ENCODE results near the gene YWHAH. TPM values are rescaled to one million over a fixed set of nuclear protein-coding genes. Genes with fewer than 3 reads are reported as not detected.
A peak's percentile ranks its signal among the peaks of the same experiment; 100 is the strongest.

YWHAH gene
- total RNA-seq, 6 experiments from 2014 or later = 127 to 194 (median 184) TPM

DNA sequence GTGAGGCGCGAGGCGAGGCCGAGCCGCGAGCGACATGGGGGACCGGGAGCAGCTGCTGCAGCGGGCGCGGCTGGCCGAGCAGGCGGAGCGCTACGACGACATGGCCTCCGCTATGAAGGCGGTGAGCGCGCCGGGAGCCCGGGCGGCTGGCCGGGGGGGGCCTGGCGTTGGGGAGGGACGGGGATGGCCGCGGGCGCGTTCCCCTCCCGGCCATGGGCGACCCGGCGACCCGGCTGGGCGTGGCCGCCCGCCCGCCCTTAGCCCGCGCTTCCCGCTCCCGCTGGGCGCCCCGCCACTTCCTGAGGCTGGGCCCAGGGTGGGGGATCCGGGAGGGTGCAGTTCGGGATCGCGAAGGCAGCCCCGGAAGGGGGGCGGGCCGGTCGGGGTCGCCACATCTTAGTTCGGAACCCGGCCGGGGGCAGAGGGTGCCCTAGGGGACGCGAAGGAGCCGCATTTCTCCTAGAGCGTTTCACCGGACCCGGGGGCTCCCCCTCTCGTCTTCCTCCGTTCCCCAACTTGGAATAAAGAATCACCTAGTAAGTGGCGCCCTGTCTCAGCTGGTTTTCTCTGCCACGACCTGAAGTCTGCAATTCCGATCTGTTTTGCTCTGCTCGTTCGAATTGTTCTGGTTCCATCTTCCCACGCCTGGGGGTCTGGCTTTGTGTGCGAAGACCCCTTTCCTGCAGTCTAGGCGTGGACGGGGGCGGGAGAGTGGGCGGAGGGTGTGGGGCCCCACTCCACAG, 536 bp downstream of the YWHAH start:
- Mint-ChIP-seq H3K27ac (no peak overlapping the region), H3K4me3 (peak overlapping the region; percentile 89; the same call in 1 of the 2 replicates), H3K36me3 (ENCODE audit: low read depth) (peaks cover 13% of the 10 kb centered on the region; the same call in 1 of the 2 replicates), H3K27me3 (ENCODE audit: insufficient read depth) (no peaks in the 10 kb centered on the region; the same call in none of the 2 replicates), H3K9me3 (no peaks in the 10 kb centered on the region), H3K4me1 (ENCODE audit: low read depth) (peaks cover 20% of the 10 kb centered on the region)
- TF ChIP-seq CTCF (IDR thresholded peaks at IDR 0.05) = 0 out of 2 replicates have a peak, but pooled peaks have one; percentile 12
- DNase-seq = no peak

- H3K27me3 Mint-ChIP-seq (ENCODE audit: insufficient read depth) = no peaks in the 10 kb centered on the region; the same call in none of the 2 replicates
- H3K4me3 Mint-ChIP-seq = no peak overlapping the region
- peaks cover 25% of the 10 kb centered on the region for H3K4me1 Mint-ChIP-seq (ENCODE audit: low read depth)
- TF ChIP-seq CTCF (IDR thresholded peaks at IDR 0.05) = no peak
- no peak overlapping the region for H3K27ac Mint-ChIP-seq
- DNase-seq = no peak
- no peaks in the 10 kb centered on the region for H3K9me3 Mint-ChIP-seq
- peaks cover 14% of the 10 kb centered on the region; the same call in 1 of the 2 replicates for H3K36me3 Mint-ChIP-seq (ENCODE audit: low read depth)
Measured at GRCh38 chr22:31945443-31945855, 1.1 kb downstream of the YWHAH start.

- peaks cover 14% of the 10 kb centered on the region; the same call in 1 of the 2 replicates for H3K36me3 Mint-ChIP-seq (ENCODE audit: low read depth)
- no peak for DNase-seq
- H3K9me3 Mint-ChIP-seq = no peaks in the 10 kb centered on the region
- no peak overlapping the region for H3K27ac Mint-ChIP-seq
- H3K4me1 Mint-ChIP-seq (ENCODE audit: low read depth) = peaks cover 32% of the 10 kb centered on the region
- H3K27me3 Mint-ChIP-seq (ENCODE audit: insufficient read depth) = no peaks in the 10 kb centered on the region; the same call in none of the 2 replicates
- no peak for TF ChIP-seq CTCF (IDR thresholded peaks at IDR 0.05)
- H3K4me3 Mint-ChIP-seq = no peak overlapping the region
Measured at GRCh38 chr22:31945971-31946680, 1.8 kb downstream of the YWHAH start.

DNA sequence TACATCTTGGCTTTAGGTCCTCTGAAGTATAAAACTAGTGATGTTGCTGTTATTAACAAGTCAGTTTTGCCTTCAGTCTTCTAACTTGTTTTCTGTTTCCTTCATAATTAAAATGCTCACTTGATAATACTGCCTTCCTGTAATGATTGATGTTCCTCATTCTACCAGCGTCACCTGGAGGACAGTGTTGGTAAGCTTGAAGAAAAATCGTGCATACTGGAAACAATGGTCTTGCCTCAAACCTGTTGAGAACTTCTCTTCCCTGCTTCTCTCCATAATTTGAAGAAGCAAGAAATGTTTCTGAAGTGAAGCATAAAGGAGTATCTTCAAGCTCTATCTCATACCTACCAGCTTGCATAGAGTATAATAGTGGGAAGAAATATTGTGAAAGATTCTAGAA, 3.0 kb downstream of the YWHAH start:
- TF ChIP-seq CTCF (IDR thresholded peaks at IDR 0.05) = no peak; the same call in 1 of the 2 replicates
- Mint-ChIP-seq H3K27me3 (ENCODE audit: insufficient read depth) (no peaks in the 10 kb centered on the region; the same call in none of the 2 replicates), H3K4me1 (ENCODE audit: low read depth) (peaks cover 44% of the 10 kb centered on the region), H3K27ac (peak overlapping the region; percentile 40), H3K4me3 (peak overlapping the region; percentile 62; the same call in 1 of the 2 replicates), H3K36me3 (ENCODE audit: low read depth) (peaks cover 14% of the 10 kb centered on the region; the same call in 1 of the 2 replicates), H3K9me3 (no peaks in the 10 kb centered on the region)
- DNase-seq = no peak

- Mint-ChIP-seq H3K27me3 (ENCODE audit: insufficient read depth) (no peaks in the 10 kb centered on the region; the same call in none of the 2 replicates), H3K9me3 (no peaks in the 10 kb centered on the region), H3K4me1 (ENCODE audit: low read depth) (peaks cover 45% of the 10 kb centered on the region), H3K27ac (no peak overlapping the region), H3K4me3 (no peak overlapping the region), H3K36me3 (ENCODE audit: low read depth) (peaks cover 15% of the 10 kb centered on the region)
- no peak for DNase-seq
- no peak for TF ChIP-seq CTCF (IDR thresholded peaks at IDR 0.05)
Measured at GRCh38 chr22:31948002-31948401, 3.7 kb downstream of the YWHAH start.
